Measurements from ENCODE around the gene CCDC86. TPM values are rescaled to one million over a fixed set of nuclear protein-coding genes. Genes with fewer than 3 reads are reported as not detected.
A peak's percentile ranks its signal among the peaks of the same experiment; 100 is the strongest.

The CCDC86 gene
- polyA plus RNA-seq, 2 of the 4 experiments (the other 2 are of a cell fraction) = 42.8 to 71.1 TPM

DNA sequence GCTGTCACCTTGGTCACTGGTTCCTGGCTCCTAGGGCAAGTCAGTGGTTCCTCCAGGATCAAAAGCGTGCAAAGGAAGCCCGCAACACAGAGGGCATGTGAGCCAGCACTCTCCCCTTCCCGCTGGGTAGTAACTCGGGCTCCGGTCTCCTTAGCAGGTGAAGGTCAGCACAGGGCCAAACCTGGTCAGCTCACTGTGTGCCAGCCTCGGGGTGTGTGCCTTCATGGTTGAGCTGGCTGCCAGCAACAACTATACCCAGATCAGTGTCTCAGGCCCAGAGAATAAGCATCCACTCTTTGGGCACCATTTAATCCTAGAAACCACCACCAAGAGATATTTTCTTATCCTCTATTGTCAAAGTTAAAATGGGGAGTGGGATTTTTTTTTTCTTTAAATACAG is 16.1 kb upstream of the CCDC86 start:
- no peak for ATAC-seq
- TF ChIP-seq POLR2AphosphoS2 (conservative IDR thresholded peaks at IDR 0.05; ENCODE audit: low read length) = no peak
- TF ChIP-seq JUNB (IDR thresholded peaks at IDR 0.05) = no peak
- TF ChIP-seq, protein P1, sequence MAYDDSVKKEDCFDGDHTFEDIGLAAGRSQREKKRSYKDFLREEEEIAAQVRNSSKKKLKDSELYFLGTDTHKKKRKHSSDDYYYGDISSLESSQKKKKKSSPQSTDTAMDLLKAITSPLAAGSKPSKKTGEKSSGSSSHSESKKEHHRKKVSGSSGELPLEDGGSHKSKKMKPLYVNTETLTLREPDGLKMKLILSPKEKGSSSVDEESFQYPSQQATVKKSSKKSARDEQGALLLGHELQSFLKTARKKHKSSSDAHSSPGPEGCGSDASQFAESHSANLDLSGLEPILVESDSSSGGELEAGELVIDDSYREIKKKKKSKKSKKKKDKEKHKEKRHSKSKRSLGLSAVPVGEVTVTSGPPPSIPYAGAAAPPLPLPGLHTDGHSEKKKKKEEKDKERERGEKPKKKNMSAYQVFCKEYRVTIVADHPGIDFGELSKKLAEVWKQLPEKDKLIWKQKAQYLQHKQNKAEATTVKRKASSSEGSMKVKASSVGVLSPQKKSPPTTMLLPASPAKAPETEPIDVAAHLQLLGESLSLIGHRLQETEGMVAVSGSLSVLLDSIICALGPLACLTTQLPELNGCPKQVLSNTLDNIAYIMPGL (CRISPR knock-in tag; IDR thresholded peaks at IDR 0.05; ENCODE audit: borderline replicate concordance) = no peak
- no peak for TF ChIP-seq FOSB (CRISPR knock-in tag; IDR thresholded peaks at IDR 0.05)
- TF ChIP-seq, protein P2, sequence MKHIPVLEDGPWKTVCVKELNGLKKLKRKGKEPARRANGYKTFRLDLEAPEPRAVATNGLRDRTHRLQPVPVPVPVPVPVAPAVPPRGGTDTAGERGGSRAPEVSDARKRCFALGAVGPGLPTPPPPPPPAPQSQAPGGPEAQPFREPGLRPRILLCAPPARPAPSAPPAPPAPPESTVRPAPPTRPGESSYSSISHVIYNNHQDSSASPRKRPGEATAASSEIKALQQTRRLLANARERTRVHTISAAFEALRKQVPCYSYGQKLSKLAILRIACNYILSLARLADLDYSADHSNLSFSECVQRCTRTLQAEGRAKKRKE (CRISPR knock-in tag; IDR thresholded peaks at IDR 0.05; ENCODE audit: low read depth) = no peak
- TF ChIP-seq, protein P3, sequence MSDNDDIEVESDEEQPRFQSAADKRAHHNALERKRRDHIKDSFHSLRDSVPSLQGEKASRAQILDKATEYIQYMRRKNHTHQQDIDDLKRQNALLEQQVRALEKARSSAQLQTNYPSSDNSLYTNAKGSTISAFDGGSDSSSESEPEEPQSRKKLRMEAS (IDR thresholded peaks at IDR 0.05) = no peak
- no peak for TF ChIP-seq SMC3 (IDR thresholded peaks at IDR 0.05)
- TF ChIP-seq MYC (IDR thresholded peaks at IDR 0.05; ENCODE audit: borderline replicate concordance, low read length) = no peak
- TF ChIP-seq, protein P4, sequence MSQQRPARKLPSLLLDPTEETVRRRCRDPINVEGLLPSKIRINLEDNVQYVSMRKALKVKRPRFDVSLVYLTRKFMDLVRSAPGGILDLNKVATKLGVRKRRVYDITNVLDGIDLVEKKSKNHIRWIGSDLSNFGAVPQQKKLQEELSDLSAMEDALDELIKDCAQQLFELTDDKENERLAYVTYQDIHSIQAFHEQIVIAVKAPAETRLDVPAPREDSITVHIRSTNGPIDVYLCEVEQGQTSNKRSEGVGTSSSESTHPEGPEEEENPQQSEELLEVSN (IDR thresholded peaks at IDR 0.05; ENCODE audit: borderline replicate concordance, low read depth) = no peak
- no peak for TF ChIP-seq TP53 (CRISPR knock-in tag; IDR thresholded peaks at IDR 0.05)
- ChIA-PET CTCF (interaction anchor here (0.5 to 2.1 kb wide), 2 partner anchors 12 to 50 kb away, joined by 3 to 5 read pairs; no protein-coding TSS in a partner anchor), POLR2A (no interaction called here)
- no peaks in the 10 kb centered on the region for H3K4me1 ChIP-seq
- no peaks in the 10 kb centered on the region for H3K9me3 ChIP-seq
- no peak for FAIRE-seq
- no peak overlapping the region for H3K4me2 ChIP-seq
- no peak for DNase-seq (ENCODE audit: low read depth in 1 of 2, low spot score in 1 of 2)
- WGBS (ENCODE audit: missing lambda C conversion rate) = 64% methylated on average over 5 of the region's 6 CpGs
- H3K27ac ChIP-seq = no peak overlapping the region
- H3K4me3 ChIP-seq = no peak overlapping the region

DNA sequence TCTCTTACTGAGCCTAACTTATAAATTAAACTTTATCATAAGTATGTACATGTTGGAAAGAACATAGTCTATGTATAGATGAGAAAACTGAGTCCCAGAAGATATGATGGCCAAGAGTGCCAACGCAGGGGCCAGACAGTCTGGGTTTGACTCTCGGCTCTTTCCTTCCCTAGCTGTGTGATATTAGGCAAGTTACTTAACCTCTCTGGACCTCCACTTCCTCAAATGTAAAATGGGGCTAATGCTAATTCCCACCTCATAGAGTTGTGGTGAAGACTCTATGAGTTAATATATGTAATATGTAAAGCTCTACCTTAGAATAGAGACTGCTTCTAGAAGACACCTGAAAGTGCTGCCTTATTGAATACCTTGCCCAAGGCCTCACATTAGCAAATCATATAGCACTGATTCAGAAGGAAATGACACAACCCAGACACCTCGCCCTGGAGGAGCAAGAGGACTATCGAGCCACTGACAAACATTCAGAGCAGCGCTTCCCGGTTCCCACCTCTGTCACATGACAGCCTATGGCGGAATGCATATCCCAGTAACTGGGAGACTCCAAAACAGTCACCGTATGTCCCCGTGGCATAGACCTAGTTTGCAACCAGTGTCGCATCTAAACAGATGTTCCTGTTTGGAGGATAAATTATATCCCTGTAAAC is 11.3 kb upstream of the CCDC86 start:
- Histone ChIP-seq H3K4me3 (no peak overlapping the region), H3K27ac (no peak overlapping the region), H3K9me3 (no peaks in the 10 kb centered on the region), H3K4me2 (peak overlapping the region; percentile 55; the same call in 2 of the 3 replicates), H3K4me1 (no peaks in the 10 kb centered on the region)
- DNase-seq (ENCODE audit: low read depth in 1 of 2, low spot score in 1 of 2) (no peak), FAIRE-seq (no peak), ATAC-seq (peak; percentile 49 to 69)
- CTCF ChIA-PET = interaction anchor here (0.5 to 7.6 kb wide), 59 partner anchors 9 to 555 kb away, joined by 3 to 153 read pairs (median 6); partner anchors contain the start of genes CCDC86, MS4A10, MS4A15 and PGA3
- WGBS (ENCODE audit: missing lambda C conversion rate) = 16% methylated on average over 10 of the region's 10 CpGs
- POLR2A ChIA-PET = interaction anchor here (0.6 to 1.7 kb wide), 3 partner anchors 57 to 464 kb away, joined by 3 to 4 read pairs (median 4); partner anchors contain the start of gene VWCE
- TF ChIP-seq PHF8 (IDR thresholded peaks at IDR 0.05; ENCODE audit: borderline replicate concordance, low read depth) = no peak
- TF ChIP-seq ZFP36 (IDR thresholded peaks at IDR 0.05; ENCODE audit: borderline replicate concordance, partially characterized antibody) = no peak
- TF ChIP-seq CEBPB (IDR thresholded peaks at IDR 0.05) = no peak
- no peak for TF ChIP-seq MYC (IDR thresholded peaks at IDR 0.05; ENCODE audit: borderline replicate concordance, low read length)
- TF ChIP-seq, protein P3 (IDR thresholded peaks at IDR 0.05) = no peak
- TF ChIP-seq, protein P5, sequence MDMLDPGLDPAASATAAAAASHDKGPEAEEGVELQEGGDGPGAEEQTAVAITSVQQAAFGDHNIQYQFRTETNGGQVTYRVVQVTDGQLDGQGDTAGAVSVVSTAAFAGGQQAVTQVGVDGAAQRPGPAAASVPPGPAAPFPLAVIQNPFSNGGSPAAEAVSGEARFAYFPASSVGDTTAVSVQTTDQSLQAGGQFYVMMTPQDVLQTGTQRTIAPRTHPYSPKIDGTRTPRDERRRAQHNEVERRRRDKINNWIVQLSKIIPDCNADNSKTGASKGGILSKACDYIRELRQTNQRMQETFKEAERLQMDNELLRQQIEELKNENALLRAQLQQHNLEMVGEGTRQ (IDR thresholded peaks at IDR 0.05) = no peak
- TF ChIP-seq CBX8 (IDR thresholded peaks at IDR 0.05) = no peak
- TF ChIP-seq BHLHE40 (IDR thresholded peaks at IDR 0.05; ENCODE audit: low read depth, low read length) = no peak
- no peak for TF ChIP-seq NR3C1 (IDR thresholded peaks at IDR 0.05)
- no peak for TF ChIP-seq ZNF302 (CRISPR knock-in tag; IDR thresholded peaks at IDR 0.05)
- TF ChIP-seq EP300 (IDR thresholded peaks at IDR 0.05) = no peak
- TF ChIP-seq HOXA7 (CRISPR knock-in tag; IDR thresholded peaks at IDR 0.05) = no peak
- TF ChIP-seq RCOR1 (IDR thresholded peaks at IDR 0.05; ENCODE audit: low read depth, low read length) = no peak
- no peak for TF ChIP-seq ZC3H11A (IDR thresholded peaks at IDR 0.05)
- TF ChIP-seq, protein P1 (CRISPR knock-in tag; IDR thresholded peaks at IDR 0.05; ENCODE audit: borderline replicate concordance) = no peak
